Measurements from ENCODE around the gene NDOR1.

DNA sequence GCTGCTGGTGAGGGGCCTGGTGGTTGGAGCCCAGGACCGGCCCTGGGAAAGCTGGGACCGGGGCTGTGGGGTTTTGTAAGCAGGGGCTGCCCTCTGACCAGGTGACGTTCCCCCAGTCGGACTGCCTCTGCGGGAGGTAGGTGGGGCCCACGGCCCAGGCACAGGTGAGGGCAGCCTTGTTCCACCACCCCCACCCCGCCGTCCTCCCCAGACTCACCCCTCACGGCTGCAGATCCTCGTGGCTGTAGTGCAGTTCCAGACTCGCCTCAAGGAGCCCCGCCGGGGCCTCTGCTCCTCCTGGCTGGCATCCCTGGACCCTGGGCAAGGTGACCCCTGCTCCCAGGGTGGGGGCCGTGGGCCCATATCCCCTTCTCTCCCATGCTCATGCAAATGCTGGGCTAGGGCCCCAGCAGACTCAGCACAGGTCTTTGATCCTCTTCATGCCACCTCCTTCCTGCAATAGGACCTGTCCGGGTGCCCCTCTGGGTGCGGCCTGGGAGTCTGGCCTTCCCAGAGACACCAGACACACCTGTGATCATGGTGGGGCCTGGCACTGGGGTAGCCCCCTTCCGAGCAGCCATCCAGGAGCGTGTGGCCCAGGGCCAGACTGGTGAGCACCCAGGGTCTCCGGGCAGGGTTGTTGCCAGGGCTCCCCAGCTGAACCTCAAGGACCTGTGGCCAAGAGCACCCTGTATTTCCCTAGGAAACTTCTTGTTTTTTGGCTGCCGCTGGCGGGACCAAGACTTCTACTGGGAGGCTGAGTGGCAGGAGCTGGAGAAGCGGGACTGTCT, 9.9 kb downstream of the NDOR1 start:
- TF ChIP-seq, protein P1, sequence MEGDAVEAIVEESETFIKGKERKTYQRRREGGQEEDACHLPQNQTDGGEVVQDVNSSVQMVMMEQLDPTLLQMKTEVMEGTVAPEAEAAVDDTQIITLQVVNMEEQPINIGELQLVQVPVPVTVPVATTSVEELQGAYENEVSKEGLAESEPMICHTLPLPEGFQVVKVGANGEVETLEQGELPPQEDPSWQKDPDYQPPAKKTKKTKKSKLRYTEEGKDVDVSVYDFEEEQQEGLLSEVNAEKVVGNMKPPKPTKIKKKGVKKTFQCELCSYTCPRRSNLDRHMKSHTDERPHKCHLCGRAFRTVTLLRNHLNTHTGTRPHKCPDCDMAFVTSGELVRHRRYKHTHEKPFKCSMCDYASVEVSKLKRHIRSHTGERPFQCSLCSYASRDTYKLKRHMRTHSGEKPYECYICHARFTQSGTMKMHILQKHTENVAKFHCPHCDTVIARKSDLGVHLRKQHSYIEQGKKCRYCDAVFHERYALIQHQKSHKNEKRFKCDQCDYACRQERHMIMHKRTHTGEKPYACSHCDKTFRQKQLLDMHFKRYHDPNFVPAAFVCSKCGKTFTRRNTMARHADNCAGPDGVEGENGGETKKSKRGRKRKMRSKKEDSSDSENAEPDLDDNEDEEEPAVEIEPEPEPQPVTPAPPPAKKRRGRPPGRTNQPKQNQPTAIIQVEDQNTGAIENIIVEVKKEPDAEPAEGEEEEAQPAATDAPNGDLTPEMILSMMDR (IDR thresholded peaks at IDR 0.05; ENCODE audit: control extremely low read depth in 1 of 3, insufficient read depth in 1 of 3, low read depth in 1 of 3, low read length in 3 of 3), result no peak
- TF ChIP-seq ZNF274 (IDR thresholded peaks at IDR 0.05; ENCODE audit: borderline replicate concordance, extremely low read depth, low read length) (no peak), SIN3A (conservative IDR thresholded peaks at IDR 0.05 in 1 of 2, IDR thresholded peaks at IDR 0.05 in 1 of 2; ENCODE audit: low read depth in 1 of 2, low read length in 2 of 2) (no peak), EP300 (IDR thresholded peaks at IDR 0.05; ENCODE audit: borderline replicate concordance in 1 of 2, low read depth in 2 of 2, low read length in 2 of 2) (no peak), POLR2AphosphoS5 (IDR thresholded peaks at IDR 0.05; ENCODE audit: low read depth, low read length) (no peak), POLR2A (IDR thresholded peaks at IDR 0.05; ENCODE audit: control extremely low read depth in 1 of 2, low read depth in 2 of 2, low read length in 2 of 2) (no peak), FOSL1 (IDR thresholded peaks at IDR 0.05; ENCODE audit: insufficient read depth, low read depth, low read length) (no peak), POU5F1 (IDR thresholded peaks at IDR 0.05; ENCODE audit: low read depth, low read length) (no peak), YY1 (IDR thresholded peaks at IDR 0.05; ENCODE audit: low read depth, low read length) (no peak), HDAC2 (IDR thresholded peaks at IDR 0.05; ENCODE audit: borderline replicate concordance in 1 of 2, low read depth in 2 of 2, low read length in 2 of 2) (no peak), GTF2F1 (IDR thresholded peaks at IDR 0.05; ENCODE audit: borderline replicate concordance, low read depth, low read length) (no peak), MAFK (IDR thresholded peaks at IDR 0.05; ENCODE audit: low read depth, low read length) (no peak), RXRA (IDR thresholded peaks at IDR 0.05; ENCODE audit: insufficient read depth, low read depth, low read length) (no peak), BRCA1 (IDR thresholded peaks at IDR 0.05; ENCODE audit: low read depth, low read length) (no peak)

Measured in H1 (cell line).